PC-3 (cell line): Measurements from ENCODE around the gene NLGN1. TPM values are rescaled to one million over a fixed set of nuclear protein-coding genes. Genes with fewer than 3 reads are reported as not detected.

Experiments used
- ATAC-seq: fragments of 200-7000 bp; cut with Tn5 transposase; 2 replicates; pipeline ENCODE4 v1.9.1; 2020; ENCODE audit warnings: mild to moderate bottlenecking, moderate library complexity
- BruUV-seq: library from RNA; stranded (reverse); fragments of 400-500 nt; replicated peaks from 2 replicates; lab custom pipeline; 2021; lab: Mats Ljungman, UMichigan
- CTCF ChIA-PET: fragments of 300-600 bp; sonication (Branson Sonifier 250); formaldehyde crosslinking; loops from one replicate; lab custom pipeline; 2022; ENCODE audit warnings: antibody characterized with exemption; lab: Charles Lee
- POLR2A ChIA-PET: fragments of 300-600 bp; sonication (Branson Sonifier 250); formaldehyde crosslinking; loops from one replicate; lab custom pipeline; 2022; ENCODE audit warnings: antibody characterized with exemption; ENCODE audit not compliant: unreplicated experiment; lab: Charles Lee
- DNase-seq: peaks from one replicate; pipeline ENCODE4 v3.0.0-alpha.2; 2015
- H2AFZ ChIP-seq: fragments of 300-600 bp; sonication (generic); 2 replicates; pipeline ENCODE4 v1.6.0; 2016; ENCODE audit warnings: antibody characterized with exemption, low read length
- H3F3A ChIP-seq: fragments of 300-600 bp; sonication (generic); one replicate; pipeline ENCODE4 v1.6.0; 2017; ENCODE audit warnings: antibody characterized with exemption, low read length, control low read depth, mild to moderate bottlenecking; ENCODE audit not compliant: unreplicated experiment
- H3K27ac ChIP-seq: fragments of 300-600 bp; sonication (generic); 2 replicates; pipeline ENCODE4 v1.5.1; 2016; ENCODE audit warnings: mild to moderate bottlenecking, low read length
- H3K27me3 ChIP-seq: fragments of 300-600 bp; sonication (generic); 2 replicates; pipeline ENCODE4 v1.6.1; 2016; ENCODE audit warnings: low read length, mixed read lengths
- H3K36me3 ChIP-seq: fragments of 300-600 bp; sonication (generic); 2 replicates; pipeline ENCODE4 v1.6.1; 2016; ENCODE audit warnings: low read depth, mixed run types, low read length, mixed read lengths
- H3K4me1 ChIP-seq: fragments of 300-600 bp; sonication (generic); 2 replicates; pipeline ENCODE4 v1.5.1; 2016; ENCODE audit warnings: low read length; ENCODE audit not compliant: insufficient read depth
- H3K4me2 ChIP-seq: fragments of 300-600 bp; sonication (generic); 2 replicates; pipeline ENCODE4 v1.6.0; 2016; ENCODE audit warnings: low read length
- H3K4me3 ChIP-seq: fragments of 300-600 bp; sonication (generic); 2 replicates; pipeline ENCODE4 v1.5.1; 2016; ENCODE audit warnings: mild to moderate bottlenecking, low read length, mixed read lengths
- H3K79me2 ChIP-seq: fragments of 300-600 bp; sonication (generic); 2 replicates; pipeline ENCODE4 v1.6.1; 2017; ENCODE audit warnings: low read length, mixed read lengths
- H3K9ac ChIP-seq: fragments of 300-600 bp; sonication (generic); 2 replicates; pipeline ENCODE4 v1.6.0; 2016; ENCODE audit warnings: mild to moderate bottlenecking, low read length
- H3K9me2 ChIP-seq: fragments of 300-600 bp; sonication (generic); replicated peaks from 2 replicates; pipeline ENCODE4 v1.6.1; 2016; ENCODE audit warnings: mixed run types, low read length, mixed read lengths
- H3K9me3 ChIP-seq: fragments of 300-600 bp; sonication (generic); 2 replicates; pipeline ENCODE4 v1.6.1; 2016; ENCODE audit warnings: low read length, mixed read lengths
- H4K20me1 ChIP-seq: fragments of 300-600 bp; sonication (generic); 2 replicates; pipeline ENCODE4 v1.6.1; 2016; ENCODE audit warnings: low read length, mixed read lengths
- CTCF ChIP-seq: fragments of 300-600 bp; sonication (generic); conservative IDR thresholded peaks from 2 replicates; pipeline ENCODE4 v1.5.1; 2017; ENCODE audit warnings: antibody characterized with exemption, low read depth, mild to moderate bottlenecking, low read length
- EZH2 ChIP-seq: fragments of 300-600 bp; sonication (generic); IDR thresholded peaks from one replicate; pipeline ENCODE4 v1.6.1; 2017; ENCODE audit warnings: antibody characterized with exemption, mild to moderate bottlenecking, low read length; ENCODE audit not compliant: unreplicated experiment
- EZH2phosphoT487 ChIP-seq: fragments of 300-600 bp; sonication (generic); IDR thresholded peaks from 2 replicates; pipeline ENCODE4 v1.6.1; 2018; ENCODE audit warnings: mild to moderate bottlenecking, antibody characterized with exemption, low read length, borderline replicate concordance
- intact Hi-C: fragments of 100-400 bp; cut with micrococcal nuclease; formaldehyde crosslinking; loops from 2 replicates; pipeline ENCODE4 v1.9.0; 2023
- total RNA-seq: library from RNA; depleted of rRNA; stranded (reverse); fragments of >200 nt; gene quantifications from 2 replicates; pipeline ENCODE4 v1.2.3, GENCODE V29; 2014

The NLGN1 gene
- total RNA-seq, 1 experiment from 2014 or later, result 0.77 TPM

GRCh38 chr3:173660645-173661299 is 263.2 kb downstream of the NLGN1 start:
- no peaks in the 10 kb centered on the region for H3F3A ChIP-seq
- no peak overlapping the region for H3K4me2 ChIP-seq
- H3K36me3 ChIP-seq, result no peaks in the 10 kb centered on the region
- DNase-seq (peak; percentile 18), ATAC-seq (no peak)
- TF ChIP-seq EZH2 (no peak), EZH2phosphoT487 (no peak), CTCF (no peak)
- BruUV-seq, result no TSS peak
- no peaks in the 10 kb centered on the region for H4K20me1 ChIP-seq
- H3K79me2 ChIP-seq, result no peaks in the 10 kb centered on the region
- H3K4me1 ChIP-seq, result no peaks in the 10 kb centered on the region
- no peak overlapping the region for H2AFZ ChIP-seq
- ChIA-PET CTCF (no interaction called here), POLR2A (no interaction called here)
- H3K27ac ChIP-seq, result no peak overlapping the region
- H3K9ac ChIP-seq, result no peak overlapping the region
- H3K4me3 ChIP-seq, result no peak overlapping the region
- intact Hi-C loops, result no loop called here
- H3K9me2 ChIP-seq, result no peaks in the 10 kb centered on the region
- H3K27me3 ChIP-seq, result no peaks in the 10 kb centered on the region
- no peaks in the 10 kb centered on the region for H3K9me3 ChIP-seq

- no peak overlapping the region for H3K4me3 ChIP-seq
Observed at GRCh38 chr3:173663696-173664111, 266.2 kb downstream of the NLGN1 start.

More at GRCh38 chr3:173663696-173664111, 266.2 kb downstream of the NLGN1 start:
- no peak overlapping the region for H3K9ac ChIP-seq
- H3K4me2 ChIP-seq, result no peak overlapping the region
- no peaks in the 10 kb centered on the region for H3K27me3 ChIP-seq
- no peaks in the 10 kb centered on the region for H3K9me2 ChIP-seq
- H3K36me3 ChIP-seq, result no peaks in the 10 kb centered on the region
- POLR2A ChIA-PET, result interaction anchor here (0.7 kb wide), 1 partner anchor 82 kb away, joined by 3 read pairs; no protein-coding TSS in a partner anchor
- H3K4me1 ChIP-seq, result no peaks in the 10 kb centered on the region
- H3K27ac ChIP-seq, result no peak overlapping the region
- H2AFZ ChIP-seq, result no peak overlapping the region
- ATAC-seq (no peak), DNase-seq (no peak)
- no peaks in the 10 kb centered on the region for H4K20me1 ChIP-seq
- H3K9me3 ChIP-seq, result no peaks in the 10 kb centered on the region
- CTCF ChIA-PET, result no interaction called here
- no TSS peak for BruUV-seq
- no peaks in the 10 kb centered on the region for H3K79me2 ChIP-seq
- no peaks in the 10 kb centered on the region for H3F3A ChIP-seq
- intact Hi-C loops, result no loop called here
- TF ChIP-seq CTCF (no peak), EZH2phosphoT487 (no peak), EZH2 (no peak)
